ENCODE results near the gene FAM193A. TPM values are rescaled to one million over a fixed set of nuclear protein-coding genes. Genes with fewer than 3 reads are reported as not detected.

FAM193A gene
- total RNA-seq, 1 donor from 2014 or later, result 26.1 TPM

DNA sequence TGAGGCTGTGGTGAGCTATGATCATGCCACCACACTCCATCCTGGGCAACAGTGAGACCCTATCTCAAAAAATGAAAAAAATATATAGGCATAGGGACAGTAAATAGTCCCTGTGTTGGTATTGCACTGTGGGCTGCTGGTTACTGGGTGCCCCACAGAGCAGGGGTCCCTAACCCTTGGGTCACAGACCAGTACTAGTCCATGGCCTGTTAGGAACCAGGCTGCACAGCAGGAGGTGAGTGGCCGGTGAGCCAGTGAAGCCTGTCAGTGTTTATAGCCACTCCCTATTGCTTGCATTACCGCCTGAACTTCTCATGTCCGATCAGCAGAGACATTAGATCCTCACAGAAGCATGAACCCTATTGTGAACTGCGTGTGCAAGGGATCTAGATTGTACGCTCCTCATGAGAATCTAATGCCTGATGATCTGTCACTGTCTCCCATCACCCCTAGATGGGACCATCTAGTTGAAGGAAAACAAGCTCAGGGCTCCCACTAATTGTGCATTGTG, 113.2 kb downstream of the FAM193A start:
- TF ChIP-seq, protein P1, sequence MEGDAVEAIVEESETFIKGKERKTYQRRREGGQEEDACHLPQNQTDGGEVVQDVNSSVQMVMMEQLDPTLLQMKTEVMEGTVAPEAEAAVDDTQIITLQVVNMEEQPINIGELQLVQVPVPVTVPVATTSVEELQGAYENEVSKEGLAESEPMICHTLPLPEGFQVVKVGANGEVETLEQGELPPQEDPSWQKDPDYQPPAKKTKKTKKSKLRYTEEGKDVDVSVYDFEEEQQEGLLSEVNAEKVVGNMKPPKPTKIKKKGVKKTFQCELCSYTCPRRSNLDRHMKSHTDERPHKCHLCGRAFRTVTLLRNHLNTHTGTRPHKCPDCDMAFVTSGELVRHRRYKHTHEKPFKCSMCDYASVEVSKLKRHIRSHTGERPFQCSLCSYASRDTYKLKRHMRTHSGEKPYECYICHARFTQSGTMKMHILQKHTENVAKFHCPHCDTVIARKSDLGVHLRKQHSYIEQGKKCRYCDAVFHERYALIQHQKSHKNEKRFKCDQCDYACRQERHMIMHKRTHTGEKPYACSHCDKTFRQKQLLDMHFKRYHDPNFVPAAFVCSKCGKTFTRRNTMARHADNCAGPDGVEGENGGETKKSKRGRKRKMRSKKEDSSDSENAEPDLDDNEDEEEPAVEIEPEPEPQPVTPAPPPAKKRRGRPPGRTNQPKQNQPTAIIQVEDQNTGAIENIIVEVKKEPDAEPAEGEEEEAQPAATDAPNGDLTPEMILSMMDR (IDR thresholded peaks at IDR 0.05), result no peak
- Histone ChIP-seq H3K27me3 (ENCODE audit: low read depth) (no peaks in the 10 kb centered on the region), H3K36me3 (peaks cover 66% of the 10 kb centered on the region), H3K27ac (no peak overlapping the region), H3K9me3 (no peaks in the 10 kb centered on the region), H3K4me1 (no peaks in the 10 kb centered on the region), H3K4me3 (no peak overlapping the region)
- DNase-seq (peak; percentile 7), ATAC-seq (no peak)
- intact Hi-C loops (cut with DNase I), result no loop called here

DNA sequence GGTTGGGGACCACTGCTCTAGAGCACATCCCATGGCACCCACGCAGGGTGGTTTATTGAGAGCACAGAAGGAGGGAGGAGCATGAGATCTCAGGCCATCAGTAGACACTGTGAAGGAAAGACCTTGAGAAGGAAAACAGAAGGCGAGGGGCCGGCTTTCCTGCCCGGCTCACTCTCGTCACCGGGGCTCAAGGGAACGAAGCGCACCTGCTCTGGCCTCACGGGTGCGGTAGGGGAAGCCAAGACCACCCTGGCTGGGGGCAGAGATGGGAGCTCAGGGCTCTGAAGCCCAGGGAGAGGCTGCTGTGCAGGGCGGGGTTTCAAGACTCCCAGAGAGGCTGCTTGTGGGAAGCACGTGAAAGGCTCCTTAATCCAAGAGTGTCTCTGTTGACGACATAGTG, 113.8 kb downstream of the FAM193A start:
- DNase-seq, result peak; percentile 31
- intact Hi-C loops (cut with DNase I), result no loop called here
- TF ChIP-seq, protein P1 (IDR thresholded peaks at IDR 0.05), result no peak
- Histone ChIP-seq H3K27me3 (ENCODE audit: low read depth) (no peaks in the 10 kb centered on the region), H3K4me1 (no peaks in the 10 kb centered on the region), H3K4me3 (no peak overlapping the region), H3K9me3 (no peaks in the 10 kb centered on the region), H3K27ac (no peak overlapping the region), H3K36me3 (peaks cover 67% of the 10 kb centered on the region)
- ATAC-seq, result no peak

DNA sequence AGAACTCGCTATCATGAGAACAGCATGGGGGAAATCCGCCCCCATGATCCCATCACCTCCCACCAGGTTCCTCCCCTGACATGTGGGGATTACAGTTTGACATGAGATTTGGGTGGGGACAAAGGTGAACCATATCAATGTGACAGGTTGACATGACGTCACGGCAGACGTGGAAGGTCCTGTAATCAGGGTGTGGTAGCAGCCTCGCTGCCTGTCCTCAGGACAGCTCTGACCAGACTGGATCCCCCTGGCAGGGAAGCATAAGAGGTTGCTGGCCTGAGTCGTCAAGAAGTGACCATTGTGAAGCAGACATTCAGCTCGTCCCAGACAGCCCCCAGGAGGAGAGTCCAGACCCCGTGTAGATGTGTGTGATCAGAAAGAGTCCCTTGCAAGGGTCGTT, 115.1 kb downstream of the FAM193A start:
- H3K27ac ChIP-seq, result no peak overlapping the region
- no peaks in the 10 kb centered on the region for H3K27me3 ChIP-seq (ENCODE audit: low read depth)
- ATAC-seq, result no peak
- H3K4me1 ChIP-seq, result no peaks in the 10 kb centered on the region
- intact Hi-C loops (cut with DNase I), result no loop called here
- no peak overlapping the region for H3K4me3 ChIP-seq
- TF ChIP-seq, protein P1 (IDR thresholded peaks at IDR 0.05), result no peak
- DNase-seq, result no peak
- peaks cover 70% of the 10 kb centered on the region for H3K36me3 ChIP-seq
- H3K9me3 ChIP-seq, result no peaks in the 10 kb centered on the region

DNA sequence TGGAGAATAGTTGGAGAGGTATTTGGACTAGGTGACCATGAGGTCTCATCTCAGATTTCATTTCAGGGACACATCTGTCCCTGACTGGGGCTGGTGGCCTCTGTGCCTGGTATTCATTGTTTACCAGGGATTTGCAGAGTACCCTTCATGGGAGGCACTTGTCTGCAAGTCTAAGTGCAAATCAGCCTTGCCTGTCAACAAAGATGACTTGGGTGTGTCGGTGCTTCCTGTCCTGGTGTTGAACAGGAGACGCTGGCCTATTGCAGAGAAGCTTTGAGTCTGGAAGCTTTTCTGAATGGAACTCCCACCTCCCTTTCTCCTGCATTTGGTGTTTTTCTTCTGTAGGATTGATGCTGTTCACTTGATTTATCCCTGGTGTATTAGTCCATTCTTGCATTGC, 115.6 kb downstream of the FAM193A start:
- H3K27ac ChIP-seq, result no peak overlapping the region
- ATAC-seq (no peak), DNase-seq (no peak)
- H3K27me3 ChIP-seq (ENCODE audit: low read depth), result no peaks in the 10 kb centered on the region
- H3K4me3 ChIP-seq, result no peak overlapping the region
- TF ChIP-seq, protein P1 (IDR thresholded peaks at IDR 0.05), result no peak
- intact Hi-C loops (cut with DNase I), result no loop called here
- peaks cover 66% of the 10 kb centered on the region for H3K36me3 ChIP-seq
- no peaks in the 10 kb centered on the region for H3K4me1 ChIP-seq
- no peaks in the 10 kb centered on the region for H3K9me3 ChIP-seq

DNA sequence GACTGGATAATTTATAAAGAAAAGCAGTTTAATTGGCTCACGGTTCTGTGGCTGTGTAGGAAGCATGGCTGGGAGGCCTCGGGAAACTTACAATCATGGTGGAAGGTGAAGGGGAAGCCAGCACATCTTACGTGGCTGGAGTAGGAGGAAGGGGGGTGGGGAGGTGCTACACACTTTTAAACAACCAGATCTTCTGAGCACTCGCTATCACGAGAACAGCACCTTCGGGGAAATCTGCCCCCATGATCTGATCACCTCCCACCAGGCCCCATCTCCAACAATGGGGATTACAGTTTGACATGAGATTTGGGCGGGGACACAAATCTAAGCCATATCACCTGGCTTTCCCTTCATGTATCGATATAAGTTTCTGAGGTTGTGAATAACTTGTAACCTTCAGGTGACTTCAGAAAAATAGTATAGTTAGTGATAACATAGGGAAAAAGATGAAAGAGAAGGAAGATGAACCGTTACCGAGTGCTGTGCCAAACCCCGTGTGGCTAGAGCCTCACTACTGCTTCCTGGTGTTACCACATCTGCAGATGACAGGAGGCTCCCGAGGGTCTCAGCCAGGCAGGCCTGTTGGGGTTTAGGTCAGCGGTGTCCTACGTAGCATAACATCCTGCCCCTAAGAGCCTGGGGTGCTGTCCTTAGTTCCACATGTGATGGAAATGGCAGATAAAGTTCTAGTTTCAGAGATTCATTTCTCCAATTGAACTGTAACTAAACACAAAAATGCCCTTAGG, 116.1 kb downstream of the FAM193A start:
- intact Hi-C loops (cut with DNase I), result no loop called here
- Histone ChIP-seq H3K27ac (no peak overlapping the region), H3K4me1 (no peaks in the 10 kb centered on the region), H3K4me3 (no peak overlapping the region), H3K27me3 (ENCODE audit: low read depth) (no peaks in the 10 kb centered on the region), H3K36me3 (peaks cover 64% of the 10 kb centered on the region), H3K9me3 (no peaks in the 10 kb centered on the region)
- TF ChIP-seq, protein P1 (IDR thresholded peaks at IDR 0.05), result no peak
- ATAC-seq (no peak), DNase-seq (no peak)
